Vagina (tissue), 2 donors: ENCODE measurements around the gene ARGLU1. TPM values are rescaled to one million over a fixed set of nuclear protein-coding genes. Genes with fewer than 3 reads are reported as not detected.

ENCODE experiments used
- DNase-seq, 2 donors: peaks; one replicate each; pipeline ENCODE4 v3.0.0-alpha.2; 2017; ENCODE audit errors: extremely low spot score in 2 of 2
- H3K27ac ChIP-seq: fragments of 200-600 bp; sonication (generic); one replicate; pipeline ENCODE4 v1.5.1; 2019
- H3K27me3 ChIP-seq: fragments of 200-600 bp; sonication (generic); one replicate; pipeline ENCODE4 v1.5.1; 2019
- H3K36me3 ChIP-seq, 2 donors: fragments of 200-600 bp; sonication (generic); one replicate each; pipeline ENCODE4 v1.5.1; 2017 to 2019
- H3K4me1 ChIP-seq: fragments of 200-600 bp; sonication (generic); one replicate; pipeline ENCODE4 v1.5.1; 2019
- H3K4me3 ChIP-seq, 2 donors: fragments of 200-600 bp; sonication (generic); 1 replicate in 1 of 2; 2 replicates in 1 of 2; pipeline ENCODE4 v1.5.1; 2016 to 2019
- H3K9me3 ChIP-seq: fragments of 200-600 bp; sonication (generic); one replicate; pipeline ENCODE4 v1.5.1; 2019
- POLR2A ChIP-seq, 2 donors: fragments of 450-650 bp; IDR thresholded peaks; one replicate each; pipeline ENCODE4 v1.6.1; 2017; ENCODE audit warnings: antibody characterized with exemption in 2 of 2, mild to moderate bottlenecking in 2 of 2, moderate library complexity in 2 of 2
- POLR2AphosphoS5 ChIP-seq, 2 donors: sonication (generic); formaldehyde crosslinking; IDR thresholded peaks; one replicate each; pipeline ENCODE4 v1.9.0; 2017; ENCODE audit warnings: antibody characterized with exemption in 2 of 2, mild to moderate bottlenecking in 2 of 2, low read depth in 1 of 2; ENCODE audit not compliant: insufficient read depth in 1 of 2
- intact Hi-C: fragments of 100-400 bp; cut with DNase I; formaldehyde crosslinking; loops from one replicate; pipeline ENCODE4 v1.15.1; 2023
- total RNA-seq: library from RNA; depleted of rRNA; stranded (reverse); fragments of >200 nt; gene quantifications from one replicate; pipeline ENCODE4 v1.2.3, GENCODE V29; 2016
- TF ChIP-seq, protein P1 (sequence below), 3 experiments: fragments of 450-650 bp in 2 of 3; fragments of 200-600 bp in 1 of 3; sonication (generic) in 1 of 3; IDR thresholded peaks; one replicate each; pipeline ENCODE4 v1.5.1; 2017 to 2019; ENCODE audit warnings: antibody characterized with exemption in 3 of 3, mild to moderate bottlenecking in 2 of 3, moderate library complexity in 2 of 3

The ARGLU1 gene
- total RNA-seq, 1 donor from 2014 or later = 88.9 TPM

DNA sequence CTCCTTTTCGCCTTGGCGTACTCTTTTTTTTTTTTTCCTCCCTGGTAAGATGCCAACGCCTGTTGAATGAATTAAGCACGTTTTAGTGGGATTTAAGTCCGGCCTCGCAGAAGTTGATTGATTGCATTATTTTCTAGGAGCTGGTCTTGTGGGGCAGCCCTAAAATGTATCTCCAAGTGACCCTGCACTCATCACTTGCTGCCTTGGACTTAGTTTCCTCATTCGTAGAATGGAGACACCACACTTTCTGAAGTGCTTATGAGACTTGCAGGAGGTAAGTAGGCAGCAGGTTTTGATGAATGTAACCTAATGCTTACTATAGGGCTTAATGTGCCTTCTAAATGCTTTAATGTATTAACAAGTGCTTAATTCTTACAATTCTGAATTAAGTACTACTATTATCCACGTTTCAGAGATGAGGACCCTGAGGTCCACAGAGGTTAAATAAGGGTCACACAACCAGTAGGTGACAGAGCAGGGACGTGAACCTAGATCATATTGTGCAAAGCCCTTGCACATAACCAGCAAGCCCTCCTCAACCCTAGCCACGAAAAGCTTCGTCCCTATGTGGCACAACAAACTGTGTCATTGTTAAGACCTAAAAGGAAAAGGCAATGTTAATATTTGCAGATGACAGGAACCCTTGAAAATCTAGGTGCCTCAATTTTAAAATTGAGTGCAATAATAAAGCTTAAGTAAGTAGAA lies 514 bp upstream of the ARGLU1 start:
- intact Hi-C loops = no loop called here
- Histone ChIP-seq H3K4me3 (peak overlapping the region; percentile 94 to 99), H3K27ac (peak overlapping the region; percentile 97), H3K4me1 (peaks cover 40% of the 10 kb centered on the region), H3K27me3 (no peaks in the 10 kb centered on the region), H3K9me3 (no peaks in the 10 kb centered on the region), H3K36me3 (no peaks in the 10 kb centered on the region)
- DNase-seq = no peak
- TF ChIP-seq, protein P1, sequence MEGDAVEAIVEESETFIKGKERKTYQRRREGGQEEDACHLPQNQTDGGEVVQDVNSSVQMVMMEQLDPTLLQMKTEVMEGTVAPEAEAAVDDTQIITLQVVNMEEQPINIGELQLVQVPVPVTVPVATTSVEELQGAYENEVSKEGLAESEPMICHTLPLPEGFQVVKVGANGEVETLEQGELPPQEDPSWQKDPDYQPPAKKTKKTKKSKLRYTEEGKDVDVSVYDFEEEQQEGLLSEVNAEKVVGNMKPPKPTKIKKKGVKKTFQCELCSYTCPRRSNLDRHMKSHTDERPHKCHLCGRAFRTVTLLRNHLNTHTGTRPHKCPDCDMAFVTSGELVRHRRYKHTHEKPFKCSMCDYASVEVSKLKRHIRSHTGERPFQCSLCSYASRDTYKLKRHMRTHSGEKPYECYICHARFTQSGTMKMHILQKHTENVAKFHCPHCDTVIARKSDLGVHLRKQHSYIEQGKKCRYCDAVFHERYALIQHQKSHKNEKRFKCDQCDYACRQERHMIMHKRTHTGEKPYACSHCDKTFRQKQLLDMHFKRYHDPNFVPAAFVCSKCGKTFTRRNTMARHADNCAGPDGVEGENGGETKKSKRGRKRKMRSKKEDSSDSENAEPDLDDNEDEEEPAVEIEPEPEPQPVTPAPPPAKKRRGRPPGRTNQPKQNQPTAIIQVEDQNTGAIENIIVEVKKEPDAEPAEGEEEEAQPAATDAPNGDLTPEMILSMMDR (IDR thresholded peaks at IDR 0.05) = no peak
- TF ChIP-seq POLR2A (IDR thresholded peaks at IDR 0.05) (no peak), POLR2AphosphoS5 (IDR thresholded peaks at IDR 0.05; ENCODE audit: insufficient read depth in 1 of 2, low read depth in 1 of 2) (no peak)

DNA sequence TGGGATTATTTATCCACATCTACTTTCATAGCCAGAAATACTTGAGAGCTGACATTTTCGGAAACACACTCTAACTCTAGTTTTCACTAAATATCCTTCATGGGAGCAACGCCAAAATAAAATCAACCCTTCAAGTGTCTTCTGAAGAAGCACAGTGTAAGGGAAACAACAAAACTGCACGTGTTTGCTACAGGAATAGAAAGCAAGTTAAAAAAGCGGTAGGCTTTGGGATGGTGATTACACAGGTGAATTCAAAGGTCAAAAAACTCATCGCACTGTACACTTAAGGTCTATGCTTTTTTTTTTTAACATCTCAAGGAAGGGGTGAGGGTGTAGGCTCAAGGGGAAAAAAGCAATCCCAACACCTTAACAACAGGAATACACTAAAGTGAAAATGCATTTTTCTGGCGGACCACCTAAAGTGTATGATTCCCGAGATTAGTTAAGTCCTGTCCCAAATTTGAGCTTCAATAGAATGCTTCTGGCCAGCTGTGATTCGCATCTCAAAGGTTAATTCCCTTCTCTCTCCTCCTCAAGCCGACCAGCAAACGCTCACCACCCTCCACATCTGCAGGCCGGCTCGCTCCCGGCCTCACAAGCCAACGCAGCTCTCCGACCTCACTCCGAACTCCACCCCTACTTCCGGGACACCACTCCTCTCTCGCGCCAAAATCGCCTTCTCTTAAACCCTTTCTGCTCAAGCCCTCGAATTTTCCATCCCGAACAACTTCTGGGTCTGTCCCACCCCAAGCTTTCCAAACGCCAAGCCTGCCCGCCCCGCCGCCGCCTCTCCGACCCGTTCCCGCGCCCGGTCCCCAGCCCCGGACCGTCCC lies 1.1 kb downstream of the ARGLU1 start:
- intact Hi-C loops = no loop called here
- Histone ChIP-seq H3K27me3 (no peaks in the 10 kb centered on the region), H3K4me1 (peaks cover 55% of the 10 kb centered on the region)

DNA sequence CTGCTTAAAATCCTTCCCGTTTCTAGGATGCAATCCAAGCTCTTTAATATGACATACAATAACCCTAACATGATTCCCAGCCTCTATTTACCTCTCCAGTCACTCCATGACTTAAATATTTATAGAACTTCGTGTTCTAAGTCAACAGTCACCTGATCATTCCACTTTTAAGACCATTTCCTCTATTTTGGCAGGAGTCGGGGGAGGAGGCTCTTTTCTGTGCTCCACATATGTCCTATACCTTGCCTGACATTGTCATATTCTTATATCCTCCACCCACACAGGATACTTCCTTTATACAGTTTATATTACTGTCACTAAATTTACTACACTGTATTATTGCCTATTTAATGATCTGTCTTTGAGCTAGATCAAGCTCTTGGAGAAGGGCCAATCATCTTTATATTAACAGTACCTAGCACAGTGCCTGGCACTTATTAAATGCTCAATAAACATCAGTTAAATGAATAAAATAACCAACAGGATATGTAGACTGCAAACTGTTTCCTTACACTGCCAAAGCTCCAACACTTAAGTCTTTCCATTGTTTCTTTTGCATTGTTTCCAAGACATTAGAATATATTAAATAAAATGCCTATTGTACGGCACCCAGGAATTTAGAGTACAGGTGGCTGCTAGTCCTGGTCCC lies 2.7 kb downstream of the ARGLU1 start:
- peaks cover 70% of the 10 kb centered on the region for H3K4me1 ChIP-seq
- peak overlapping the region; percentile 94 to 99 for H3K4me3 ChIP-seq
- H3K27ac ChIP-seq = peak overlapping the region; percentile 24
- no peaks in the 10 kb centered on the region for H3K27me3 ChIP-seq
- TF ChIP-seq, protein P1 (IDR thresholded peaks at IDR 0.05) = no peak
- TF ChIP-seq POLR2A (IDR thresholded peaks at IDR 0.05) (no peak), POLR2AphosphoS5 (IDR thresholded peaks at IDR 0.05; ENCODE audit: insufficient read depth in 1 of 2, low read depth in 1 of 2) (no peak)
- intact Hi-C loops = no loop called here
- DNase-seq = no peak
- no peaks in the 10 kb centered on the region for H3K36me3 ChIP-seq
- H3K9me3 ChIP-seq = no peaks in the 10 kb centered on the region

More for the DNA sequence above, 1.1 kb downstream of the ARGLU1 start:
- H3K9me3 ChIP-seq = no peaks in the 10 kb centered on the region
- H3K4me3 ChIP-seq = peak overlapping the region; percentile 94 to 99
- TF ChIP-seq POLR2A (IDR thresholded peaks at IDR 0.05) (no peak), POLR2AphosphoS5 (IDR thresholded peaks at IDR 0.05; ENCODE audit: insufficient read depth in 1 of 2, low read depth in 1 of 2) (no peak)
- TF ChIP-seq, protein P1 (IDR thresholded peaks at IDR 0.05) = no peak
- peak overlapping the region; percentile 97 for H3K27ac ChIP-seq
- DNase-seq = no peak
- no peaks in the 10 kb centered on the region for H3K36me3 ChIP-seq

DNA sequence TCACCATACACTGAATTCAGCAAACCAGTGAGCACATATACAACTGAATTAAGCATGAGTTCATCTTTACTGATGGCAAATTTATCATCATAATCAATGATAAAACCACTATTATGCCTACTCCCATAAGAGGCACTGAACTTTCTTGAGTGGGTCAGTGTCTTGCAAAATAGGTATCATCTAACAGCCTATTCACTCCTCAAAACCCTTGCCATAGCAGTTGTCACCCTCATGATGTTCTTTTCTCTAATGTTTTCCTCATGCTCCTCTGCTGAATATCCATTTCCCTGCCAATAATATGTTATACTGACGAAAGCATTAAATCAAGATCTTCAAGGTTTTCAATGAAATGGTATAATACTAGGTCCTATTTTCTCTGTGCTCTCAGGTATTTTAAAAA lies 5.6 kb downstream of the ARGLU1 start:
- Histone ChIP-seq H3K4me1 (peaks cover 86% of the 10 kb centered on the region), H3K36me3 (peaks cover 0 to 18% of the 10 kb centered on the region in 2 donors), H3K4me3 (no peak overlapping the region), H3K27ac (no peak overlapping the region), H3K27me3 (no peaks in the 10 kb centered on the region), H3K9me3 (no peaks in the 10 kb centered on the region)
- TF ChIP-seq POLR2A (IDR thresholded peaks at IDR 0.05) (no peak), POLR2AphosphoS5 (IDR thresholded peaks at IDR 0.05; ENCODE audit: insufficient read depth in 1 of 2, low read depth in 1 of 2) (no peak)
- TF ChIP-seq, protein P1 (IDR thresholded peaks at IDR 0.05) = no peak
- DNase-seq = no peak
- intact Hi-C loops = no loop called here
